ENCODE data around the gene CYB561. TPM values are rescaled to one million over a fixed set of nuclear protein-coding genes. Genes with fewer than 3 reads are reported as not detected.
A peak's percentile ranks its signal among the peaks of the same experiment; 100 is the strongest.

CYB561 gene
- total RNA-seq, 2 experiments from 2014 or later, result 2.0 to 2.4 TPM

- DNase-seq (no peak), ATAC-seq (no peak)
- POLR2A ChIA-PET, result interaction anchor here (0.9 kb wide), 1 partner anchor 260 kb away, joined by 3 read pairs; no protein-coding TSS in a partner anchor
- Mint-ChIP-seq H3K4me3 (no peak overlapping the region), H3K27me3 (ENCODE audit: low read depth) (no peaks in the 10 kb centered on the region), H3K27ac (no peak overlapping the region), H3K4me1 (ENCODE audit: low read depth) (peaks cover 56% of the 10 kb centered on the region), H3K36me3 (ENCODE audit: low read depth) (no peaks in the 10 kb centered on the region), H3K9me3 (ENCODE audit: insufficient read depth) (no peaks in the 10 kb centered on the region)
- CTCF ChIA-PET, result interaction anchor here (2.9 to 16.7 kb wide), 2 partner anchors 7 to 42 kb away, joined by 14 to 270 read pairs; partner anchors contain the start of gene ACE
These were observed 8.6 kb downstream of the CYB561 start for GRCh38 chr17:63437287-63438091.

- Mint-ChIP-seq H3K4me3 (no peak overlapping the region), H3K27ac (no peak overlapping the region), H3K4me1 (ENCODE audit: low read depth) (peaks cover 59% of the 10 kb centered on the region), H3K9me3 (ENCODE audit: insufficient read depth) (no peaks in the 10 kb centered on the region), H3K36me3 (ENCODE audit: low read depth) (no peaks in the 10 kb centered on the region), H3K27me3 (ENCODE audit: low read depth) (no peaks in the 10 kb centered on the region)
- POLR2A ChIA-PET, result interaction anchor here (0.9 kb wide), 1 partner anchor 261 kb away, joined by 3 read pairs; no protein-coding TSS in a partner anchor
- ATAC-seq, result no peak
- CTCF ChIA-PET, result interaction anchor here (1.5 to 16.7 kb wide), 5 partner anchors 8 to 176 kb away, joined by 5 to 270 read pairs (median 44); partner anchors contain the start of genes ACE and CYB561
- DNase-seq, result no peak
These were observed 9.5 kb downstream of the CYB561 start for GRCh38 chr17:63436523-63437110.

- no peak for DNase-seq
- Mint-ChIP-seq H3K4me1 (ENCODE audit: low read depth) (peaks cover 56% of the 10 kb centered on the region), H3K36me3 (ENCODE audit: low read depth) (no peaks in the 10 kb centered on the region), H3K9me3 (ENCODE audit: insufficient read depth) (no peaks in the 10 kb centered on the region), H3K27me3 (ENCODE audit: low read depth) (no peaks in the 10 kb centered on the region), H3K27ac (peak overlapping the region; percentile 39), H3K4me3 (no peak overlapping the region)
- no peak for ATAC-seq
- ChIA-PET POLR2A (interaction anchor here (0.9 to 1.3 kb wide), 2 partner anchors 13 to 262 kb away, joined by 3 read pairs; no protein-coding TSS in a partner anchor), CTCF (interaction anchor here (0.9 to 16.7 kb wide), 9 partner anchors 8 to 274 kb away, joined by 3 to 270 read pairs (median 5); partner anchors contain the start of genes ACE, CYB561 and MAP3K3)
These were observed 10.2 kb downstream of the CYB561 start for GRCh38 chr17:63435681-63436522.

- peak; percentile 83 for ATAC-seq
- peak overlapping the region; percentile 50 for H3K4me3 Mint-ChIP-seq
- DNase-seq, result peak; percentile 81
- H3K4me1 Mint-ChIP-seq (ENCODE audit: low read depth), result peaks cover 49% of the 10 kb centered on the region
- no peaks in the 10 kb centered on the region for H3K9me3 Mint-ChIP-seq (ENCODE audit: insufficient read depth)
- no peaks in the 10 kb centered on the region for H3K36me3 Mint-ChIP-seq (ENCODE audit: low read depth)
- POLR2A ChIA-PET, result interaction anchor here (0.8 to 1.3 kb wide), 2 partner anchors 14 to 166 kb away, joined by 3 read pairs; partner anchors contain the start of gene TACO1
- CTCF ChIA-PET, result interaction anchor here (0.6 to 16.7 kb wide), 15 partner anchors 9 to 275 kb away, joined by 3 to 270 read pairs (median 3); partner anchors contain the start of genes ACE, CYB561 and MAP3K3
- peak overlapping the region; percentile 85 for H3K27ac Mint-ChIP-seq
- H3K27me3 Mint-ChIP-seq (ENCODE audit: low read depth), result no peaks in the 10 kb centered on the region
These were observed 11.0 kb downstream of the CYB561 start for GRCh38 chr17:63434951-63435571.

DNA sequence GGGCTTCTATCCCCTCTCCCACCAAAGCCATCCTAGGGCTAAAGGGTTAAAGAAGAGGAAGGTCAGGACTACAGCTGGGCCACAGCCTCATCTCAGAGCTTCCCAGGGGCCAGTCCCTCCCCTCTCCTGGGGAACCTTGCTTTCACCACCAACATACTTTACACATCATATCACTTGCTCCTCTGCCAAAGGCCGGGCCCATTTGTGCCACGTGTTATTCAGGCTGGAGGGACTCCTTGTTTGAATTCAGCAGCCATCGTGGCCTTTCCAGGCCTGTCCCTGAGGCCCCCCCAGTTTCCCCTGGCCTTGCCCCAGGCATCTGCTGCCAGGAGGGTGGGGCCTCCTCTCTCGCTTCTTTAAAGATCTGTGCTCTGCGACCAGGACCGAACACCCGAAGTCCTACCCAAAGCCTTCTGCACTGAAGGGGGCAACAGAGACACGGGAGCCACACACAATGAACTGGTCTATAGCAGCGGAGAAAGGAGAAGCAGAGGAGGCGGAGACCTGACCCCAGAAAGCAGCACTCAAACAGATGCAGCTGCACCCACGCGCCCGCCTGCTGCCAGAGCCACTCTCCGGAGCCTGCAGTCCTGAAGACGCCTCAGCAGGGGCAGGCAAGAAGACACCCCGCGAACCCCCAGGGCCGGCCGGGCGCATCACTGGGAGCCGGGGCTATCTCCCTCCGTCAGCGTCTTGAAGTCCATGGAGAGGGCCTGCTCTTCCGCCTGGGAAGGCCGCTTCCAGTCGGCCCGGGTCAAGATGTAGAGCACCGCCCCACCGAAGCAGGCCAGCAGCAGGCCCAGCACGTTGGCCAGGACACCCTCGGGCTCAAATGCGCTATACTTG lies 12.1 kb downstream of the CYB561 start:
- ChIA-PET CTCF (interaction anchor here (0.6 to 16.7 kb wide), 11 partner anchors 9 to 263 kb away, joined by 3 to 270 read pairs (median 5); partner anchors contain the start of genes ACE and MAP3K3), POLR2A (interaction anchor here (1.3 kb wide), 1 partner anchor 15 kb away, joined by 3 read pairs; no protein-coding TSS in a partner anchor)
- no peaks in the 10 kb centered on the region for H3K27me3 Mint-ChIP-seq (ENCODE audit: low read depth)
- H3K36me3 Mint-ChIP-seq (ENCODE audit: low read depth), result no peaks in the 10 kb centered on the region
- H3K27ac Mint-ChIP-seq, result peak overlapping the region; percentile 85
- no peak overlapping the region for H3K4me3 Mint-ChIP-seq
- H3K9me3 Mint-ChIP-seq (ENCODE audit: insufficient read depth), result no peaks in the 10 kb centered on the region
- ATAC-seq (no peak), DNase-seq (no peak)
- peaks cover 47% of the 10 kb centered on the region for H3K4me1 Mint-ChIP-seq (ENCODE audit: low read depth)

DNA sequence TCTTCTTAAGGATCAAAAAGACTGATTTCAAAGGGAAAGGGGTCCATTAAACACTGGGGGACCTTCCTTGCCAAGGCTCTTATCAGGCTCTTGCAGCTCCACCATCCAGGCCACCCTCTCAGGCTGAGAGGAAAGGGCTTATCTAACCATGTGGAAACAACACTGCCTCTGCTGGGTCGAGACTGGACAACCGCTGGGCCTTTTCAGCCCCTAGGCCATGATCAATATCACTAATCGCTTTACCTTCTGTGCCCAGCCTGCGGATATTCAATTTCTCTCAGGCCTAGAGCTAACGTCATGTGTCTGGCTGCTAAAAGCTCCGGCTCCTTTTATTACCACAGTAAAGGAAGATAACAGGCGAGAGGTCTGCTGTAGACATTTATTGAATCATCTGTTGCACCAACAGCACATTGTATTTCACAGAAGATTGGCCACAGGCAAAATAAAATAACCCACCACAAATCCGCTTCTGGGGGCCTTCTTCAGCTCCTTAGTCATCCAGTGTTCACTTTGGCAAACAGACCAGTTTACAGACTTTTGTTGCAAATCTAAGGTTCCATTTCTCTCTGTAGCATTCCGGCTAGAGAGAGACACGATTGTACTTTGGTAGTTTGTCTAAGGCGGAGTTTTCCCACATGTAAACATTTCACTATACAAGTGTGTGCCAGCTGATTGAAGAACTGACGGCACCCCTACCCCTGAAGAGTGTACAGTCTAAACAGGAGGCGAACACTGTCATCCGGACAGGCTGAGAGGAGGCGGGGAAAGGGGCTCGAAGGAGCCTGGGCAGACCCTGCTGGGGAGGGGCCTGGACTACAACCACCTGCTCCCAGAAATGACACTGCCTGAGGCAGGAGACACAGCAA lies 13.9 kb downstream of the CYB561 start:
- CTCF ChIA-PET, result interaction anchor here (1.1 to 16.7 kb wide), 8 partner anchors 7 to 180 kb away, joined by 3 to 270 read pairs (median 6); partner anchors contain the start of gene ACE
- Mint-ChIP-seq H3K4me1 (ENCODE audit: low read depth) (peaks cover 62% of the 10 kb centered on the region), H3K9me3 (ENCODE audit: insufficient read depth) (no peaks in the 10 kb centered on the region), H3K4me3 (no peak overlapping the region), H3K36me3 (ENCODE audit: low read depth) (no peaks in the 10 kb centered on the region), H3K27ac (no peak overlapping the region), H3K27me3 (ENCODE audit: low read depth) (no peaks in the 10 kb centered on the region)
- ATAC-seq, result no peak
- POLR2A ChIA-PET, result interaction anchor here (0.6 kb wide), 1 partner anchor 466 kb away, joined by 3 read pairs; no protein-coding TSS in a partner anchor
- no peak for DNase-seq

DNA sequence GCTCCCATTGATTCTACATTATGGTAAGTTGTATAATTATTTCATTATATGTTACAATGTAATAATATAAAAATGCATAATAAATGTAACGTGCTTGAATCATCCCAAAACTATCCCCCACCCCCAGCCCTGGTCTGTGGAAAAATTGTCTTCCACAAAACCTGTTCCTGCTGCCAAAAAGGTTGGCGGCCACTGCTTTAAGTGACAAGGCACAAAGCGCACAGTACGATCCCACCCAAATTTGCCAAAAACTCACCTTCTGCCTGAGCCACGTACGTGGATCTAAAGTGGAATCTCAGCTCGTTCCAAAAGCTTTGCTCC lies 14.5 kb downstream of the CYB561 start:
- H3K4me3 Mint-ChIP-seq, result no peak overlapping the region
- ChIA-PET CTCF (interaction anchor here (1.3 to 16.7 kb wide), 6 partner anchors 12 to 181 kb away, joined by 3 to 270 read pairs (median 6); partner anchors contain the start of gene ACE), POLR2A (no interaction called here)
- no peak for ATAC-seq
- H3K9me3 Mint-ChIP-seq (ENCODE audit: insufficient read depth), result no peaks in the 10 kb centered on the region
- DNase-seq, result no peak
- no peaks in the 10 kb centered on the region for H3K36me3 Mint-ChIP-seq (ENCODE audit: low read depth)
- no peaks in the 10 kb centered on the region for H3K27me3 Mint-ChIP-seq (ENCODE audit: low read depth)
- H3K4me1 Mint-ChIP-seq (ENCODE audit: low read depth), result peaks cover 68% of the 10 kb centered on the region
- H3K27ac Mint-ChIP-seq, result no peak overlapping the region

- Mint-ChIP-seq H3K36me3 (ENCODE audit: low read depth) (no peaks in the 10 kb centered on the region), H3K27me3 (ENCODE audit: low read depth) (no peaks in the 10 kb centered on the region), H3K4me3 (no peak overlapping the region), H3K4me1 (ENCODE audit: low read depth) (peaks cover 73% of the 10 kb centered on the region), H3K27ac (no peak overlapping the region), H3K9me3 (ENCODE audit: insufficient read depth) (no peaks in the 10 kb centered on the region)
- ChIA-PET CTCF (interaction anchor here (6.5 to 16.7 kb wide), 3 partner anchors 49 to 182 kb away, joined by 49 to 270 read pairs (median 177); partner anchors contain the start of gene ACE), POLR2A (no interaction called here)
- DNase-seq, result no peak
- no peak for ATAC-seq
These were observed 15.9 kb downstream of the CYB561 start for GRCh38 chr17:63430223-63430622.

DNA sequence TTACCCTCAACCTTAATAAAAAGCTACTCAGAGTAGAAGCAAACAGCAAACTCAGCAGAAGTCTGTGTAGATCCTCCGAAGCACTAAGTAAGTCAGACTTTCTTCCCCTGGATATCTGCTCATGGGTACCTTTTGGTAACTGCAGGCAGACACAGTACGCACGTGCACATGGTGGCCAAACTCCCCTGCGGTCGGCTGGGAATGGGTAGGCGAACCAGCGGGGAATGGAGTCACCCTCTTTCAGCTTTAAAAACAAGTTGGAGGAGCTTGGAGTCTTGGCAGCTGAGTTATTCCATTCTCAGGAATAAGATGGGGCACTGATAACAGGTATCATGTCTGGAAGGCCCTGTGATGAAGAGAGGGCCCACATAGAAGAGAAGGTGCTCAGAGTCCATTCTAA lies 16.3 kb downstream of the CYB561 start:
- Mint-ChIP-seq H3K4me1 (ENCODE audit: low read depth) (peaks cover 68% of the 10 kb centered on the region), H3K4me3 (no peak overlapping the region), H3K9me3 (ENCODE audit: insufficient read depth) (no peaks in the 10 kb centered on the region), H3K27me3 (ENCODE audit: low read depth) (no peaks in the 10 kb centered on the region), H3K27ac (no peak overlapping the region), H3K36me3 (ENCODE audit: low read depth) (no peaks in the 10 kb centered on the region)
- CTCF ChIA-PET, result interaction anchor here (1.0 to 16.7 kb wide), 4 partner anchors 15 to 182 kb away, joined by 3 to 270 read pairs (median 90); partner anchors contain the start of gene ACE
- ATAC-seq (no peak), DNase-seq (no peak)
- POLR2A ChIA-PET, result no interaction called here

Data from activated CD8-positive, alpha-beta T cell treated with anti-CD3 and anti-CD28 coated beads, Interleukin-2, amount 10 ng/mL, durations not matched to agents 7 days and 5 days (primary cell).